BJ (cell line): ENCODE measurements around the gene FANCG. TPM values are rescaled to one million over a fixed set of nuclear protein-coding genes. Genes with fewer than 3 reads are reported as not detected.
A peak's percentile ranks its signal among the peaks of the same experiment; 100 is the strongest.

Source experiments
- CTCF ChIA-PET: fragments of 350-600 bp; formaldehyde crosslinking; extraction: SDS; loops from one replicate; lab custom pipeline; 2021; ENCODE audit warnings: antibody characterized with exemption, inconsistent platforms; lab: Yijun Ruan, JAX
- POLR2A ChIA-PET: fragments of 300-600 bp; sonication (Branson Sonifier 250); formaldehyde crosslinking; extraction: SDS; loops from one replicate; lab custom pipeline; 2021; ENCODE audit warnings: antibody characterized with exemption; lab: Charles Lee
- DNase-seq: peaks from one replicate; pipeline ENCODE4 v3.0.0-alpha.2; 2011; ENCODE audit warnings: low read depth
- H3K27me3 ChIP-seq: 2 replicates; pipeline ENCODE4 v1.6.0; 2011; ENCODE audit warnings: low read length; ENCODE audit not compliant: control insufficient read depth, insufficient read depth
- H3K36me3 ChIP-seq: 2 replicates; pipeline ENCODE4 v1.5.1; 2011; ENCODE audit warnings: low read length; ENCODE audit not compliant: control insufficient read depth, insufficient read depth
- H3K4me3 ChIP-seq: 2 replicates; pipeline ENCODE4 v1.5.1; 2011; ENCODE audit warnings: low read depth, mild to moderate bottlenecking, control low read depth, low read length
- polyA plus RNA-seq: library from polyadenylated mRNA; depleted of rRNA; stranded (reverse); fragments of >200 nt; gene quantifications from 2 replicates; pipeline ENCODE4 v1.2.3, GENCODE V29; 2011
- TF ChIP-seq, protein P1 (sequence below): IDR thresholded peaks from 2 replicates; pipeline ENCODE4 v1.5.1; 2011; ENCODE audit warnings: low read depth, mild to moderate bottlenecking, control low read depth, inconsistent platforms, low read length, moderate library complexity; ENCODE audit not compliant: insufficient read depth

FANCG gene
- polyA plus RNA-seq, 1 experiment: 13.6 TPM

- Histone ChIP-seq H3K27me3 (no peaks in the 10 kb centered on the region), H3K4me3 (peak overlapping the region; percentile 78), H3K36me3 (peaks cover 22% of the 10 kb centered on the region)
- DNase-seq: no peak
- CTCF ChIA-PET: interaction anchor here (0.9 to 2.4 kb wide), 3 partner anchors 13 to 444 kb away, joined by 3 to 12 read pairs (median 5); partner anchors contain the start of gene PIGO
- POLR2A ChIA-PET: no interaction called here
- TF ChIP-seq, protein P1, sequence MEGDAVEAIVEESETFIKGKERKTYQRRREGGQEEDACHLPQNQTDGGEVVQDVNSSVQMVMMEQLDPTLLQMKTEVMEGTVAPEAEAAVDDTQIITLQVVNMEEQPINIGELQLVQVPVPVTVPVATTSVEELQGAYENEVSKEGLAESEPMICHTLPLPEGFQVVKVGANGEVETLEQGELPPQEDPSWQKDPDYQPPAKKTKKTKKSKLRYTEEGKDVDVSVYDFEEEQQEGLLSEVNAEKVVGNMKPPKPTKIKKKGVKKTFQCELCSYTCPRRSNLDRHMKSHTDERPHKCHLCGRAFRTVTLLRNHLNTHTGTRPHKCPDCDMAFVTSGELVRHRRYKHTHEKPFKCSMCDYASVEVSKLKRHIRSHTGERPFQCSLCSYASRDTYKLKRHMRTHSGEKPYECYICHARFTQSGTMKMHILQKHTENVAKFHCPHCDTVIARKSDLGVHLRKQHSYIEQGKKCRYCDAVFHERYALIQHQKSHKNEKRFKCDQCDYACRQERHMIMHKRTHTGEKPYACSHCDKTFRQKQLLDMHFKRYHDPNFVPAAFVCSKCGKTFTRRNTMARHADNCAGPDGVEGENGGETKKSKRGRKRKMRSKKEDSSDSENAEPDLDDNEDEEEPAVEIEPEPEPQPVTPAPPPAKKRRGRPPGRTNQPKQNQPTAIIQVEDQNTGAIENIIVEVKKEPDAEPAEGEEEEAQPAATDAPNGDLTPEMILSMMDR: no peak
Measured at GRCh38 chr9:35110327-35110761, 30.6 kb upstream of the FANCG start.

DNA sequence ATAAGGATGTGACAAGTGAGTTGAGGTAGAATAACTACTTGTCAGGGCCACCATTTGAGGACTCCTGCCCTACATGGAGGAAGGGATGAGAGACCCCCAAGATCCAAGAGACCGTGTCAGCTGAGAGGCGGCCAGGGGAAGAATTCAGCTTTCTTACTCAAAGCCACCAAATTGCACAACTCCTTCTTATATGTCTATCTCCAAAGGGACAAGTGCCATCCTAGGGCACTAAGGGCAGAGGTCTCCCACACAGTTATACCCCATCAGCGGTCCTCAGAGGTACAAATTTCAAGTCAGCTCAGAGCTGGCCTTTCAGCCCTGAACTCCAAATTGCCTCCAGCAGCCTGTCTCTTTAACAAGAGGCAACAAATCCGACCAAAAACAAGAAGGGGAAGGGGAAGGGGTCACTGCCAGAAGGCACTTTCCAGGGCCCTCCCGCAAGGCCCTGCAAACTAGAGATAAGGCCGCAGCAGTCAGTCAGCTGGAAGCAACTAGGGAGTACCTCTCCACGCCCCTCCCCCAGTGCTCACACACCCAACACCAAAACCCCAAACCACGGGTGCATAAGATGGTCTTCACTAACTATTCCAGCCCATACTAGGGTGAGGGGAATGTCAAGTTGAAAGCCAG lies 29.3 kb upstream of the FANCG start:
- H3K36me3 ChIP-seq: peaks cover 30% of the 10 kb centered on the region
- no peak overlapping the region for H3K4me3 ChIP-seq
- DNase-seq: no peak
- TF ChIP-seq, protein P1: no peak
- POLR2A ChIA-PET: no interaction called here
- H3K27me3 ChIP-seq: no peaks in the 10 kb centered on the region
- CTCF ChIA-PET: interaction anchor here (0.7 to 1.0 kb wide), 2 partner anchors 12 to 209 kb away, joined by 3 to 4 read pairs; partner anchors contain the start of gene PIGO

GRCh38 chr9:35108461-35108860 lies 28.7 kb upstream of the FANCG start:
- ChIA-PET POLR2A (no interaction called here), CTCF (interaction anchor here (1.0 kb wide), 1 partner anchor 12 kb away, joined by 4 read pairs; the partner anchor contains the start of gene PIGO)

GRCh38 chr9:35107297-35108290 lies 27.9 kb upstream of the FANCG start:
- no peak overlapping the region for H3K4me3 ChIP-seq
- POLR2A ChIA-PET: no interaction called here
- H3K36me3 ChIP-seq: peaks cover 30% of the 10 kb centered on the region
- TF ChIP-seq, protein P1: no peak
- CTCF ChIA-PET: interaction anchor here (0.7 kb wide), 1 partner anchor 11 kb away, joined by 3 read pairs; the partner anchor contains the start of gene PIGO
- H3K27me3 ChIP-seq: no peaks in the 10 kb centered on the region
- no peak for DNase-seq

More at GRCh38 chr9:35108461-35108860, 28.7 kb upstream of the FANCG start:
- Histone ChIP-seq H3K27me3 (no peaks in the 10 kb centered on the region), H3K4me3 (no peak overlapping the region), H3K36me3 (peaks cover 30% of the 10 kb centered on the region)
- TF ChIP-seq, protein P1: no peak
- no peak for DNase-seq

DNA sequence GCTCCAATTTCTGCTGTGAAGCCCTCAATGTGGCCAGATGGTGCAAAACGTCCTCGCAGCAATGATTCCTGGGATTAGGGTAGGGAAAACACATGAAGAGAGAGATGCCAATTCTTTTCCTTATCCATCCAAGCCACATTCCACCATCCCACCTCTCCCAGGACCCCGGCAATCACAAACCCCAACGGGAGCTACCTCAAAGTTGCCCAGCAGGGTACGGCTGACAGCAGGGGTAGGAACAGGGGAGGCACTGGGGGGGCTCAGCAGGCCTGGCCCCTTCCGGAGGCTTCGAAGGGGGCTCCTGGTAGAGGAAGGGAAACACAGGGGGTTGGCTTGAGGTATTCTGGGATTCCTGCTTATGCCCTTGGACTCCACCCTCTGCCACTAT lies 26.6 kb upstream of the FANCG start:
- no peak for DNase-seq
- Histone ChIP-seq H3K27me3 (no peaks in the 10 kb centered on the region), H3K36me3 (peaks cover 32% of the 10 kb centered on the region), H3K4me3 (no peak overlapping the region)
- ChIA-PET POLR2A (no interaction called here), CTCF (no interaction called here)
- TF ChIP-seq, protein P1: no peak
